ENCODE data around the gene BTNL9.
"Not testable (repeated sequence)": the region's sequence is repeated elsewhere in the genome, so short reads cannot be mapped to it uniquely, and the experiment has no call there.

Gene BTNL9

GRCh38 chr5:181043285-181044092 is 3.4 kb downstream of the BTNL9 start:
- no peak for DNase-seq (ENCODE audit: low read depth)

GRCh38 chr5:181044093-181044599 is 4.1 kb downstream of the BTNL9 start:
- DNase-seq (ENCODE audit: low read depth), result no peak

- DNase-seq (ENCODE audit: low read depth), result no peak
Observed at GRCh38 chr5:181044662-181045305, 4.7 kb downstream of the BTNL9 start.

- no peak for DNase-seq (ENCODE audit: low read depth)
Observed at GRCh38 chr5:181045316-181045715, 5.2 kb downstream of the BTNL9 start.

- DNase-seq (ENCODE audit: low read depth), result not testable (repeated sequence)
Observed at GRCh38 chr5:181045857-181046256, 5.8 kb downstream of the BTNL9 start.

- no peak for DNase-seq (ENCODE audit: low read depth)
Observed at GRCh38 chr5:181047288-181047687, 7.2 kb downstream of the BTNL9 start.

GRCh38 chr5:181047921-181048320 is 7.9 kb downstream of the BTNL9 start:
- no peak for DNase-seq (ENCODE audit: low read depth)

- no peak for DNase-seq (ENCODE audit: low read depth)
Observed at GRCh38 chr5:181050016-181050415, 9.9 kb downstream of the BTNL9 start.

GRCh38 chr5:181051841-181052671 is 12.0 kb downstream of the BTNL9 start:
- DNase-seq (ENCODE audit: low read depth), result no peak

- DNase-seq (ENCODE audit: low read depth), result no peak
Observed at GRCh38 chr5:181052672-181053487, 12.8 kb downstream of the BTNL9 start.

GRCh38 chr5:181053488-181054121 is 13.5 kb downstream of the BTNL9 start:
- DNase-seq (ENCODE audit: low read depth), result no peak

GRCh38 chr5:181054138-181054537 is 14.1 kb downstream of the BTNL9 start:
- no peak for DNase-seq (ENCODE audit: low read depth)

- no peak for DNase-seq (ENCODE audit: low read depth)
Observed at GRCh38 chr5:181054871-181055459, 14.9 kb downstream of the BTNL9 start.

- no peak for DNase-seq (ENCODE audit: low read depth)
Observed at GRCh38 chr5:181056431-181056830, 16.4 kb downstream of the BTNL9 start.

- no peak for DNase-seq (ENCODE audit: low read depth)
Observed at GRCh38 chr5:181058321-181058720, 18.3 kb downstream of the BTNL9 start.

GRCh38 chr5:181058786-181059296 is 18.8 kb downstream of the BTNL9 start:
- no peak for DNase-seq (ENCODE audit: low read depth)

- no peak for DNase-seq (ENCODE audit: low read depth)
Observed at GRCh38 chr5:181059297-181060230, 19.5 kb downstream of the BTNL9 start.

- DNase-seq (ENCODE audit: low read depth), result no peak
Observed at GRCh38 chr5:181060231-181060590, 20.1 kb downstream of the BTNL9 start.

- DNase-seq (ENCODE audit: low read depth), result no peak
Observed at GRCh38 chr5:181060924-181061323, 20.9 kb downstream of the BTNL9 start.

All from EH (cell line).